MCF 10A (cell line): ENCODE data around the gene RDM1. TPM values are rescaled to one million over a fixed set of nuclear protein-coding genes. Genes with fewer than 3 reads are reported as not detected.

Source experiments
- BruUV-seq: library from RNA; stranded (reverse); fragments of 400-500 nt; replicated peaks from 2 replicates; lab custom pipeline; 2021; lab: Mats Ljungman, UMichigan
- CTCF ChIA-PET: fragments of 300-600 bp; sonication (Branson Sonifier 250); formaldehyde crosslinking; extraction: SDS; loops from one replicate; lab custom pipeline; 2021; ENCODE audit warnings: antibody characterized with exemption, inconsistent platforms; lab: Yijun Ruan, JAX
- POLR2A ChIA-PET: fragments of 300-600, 350-650 bp; sonication (Branson Sonifier 250); formaldehyde crosslinking; extraction: SDS; loops from one replicate; lab custom pipeline; 2020; ENCODE audit warnings: antibody characterized with exemption, inconsistent platforms; lab: Yijun Ruan, JAX
- DNase-seq: peaks from one replicate; pipeline ENCODE4 v3.0.0-alpha.2; 2018; ENCODE audit not compliant: unreplicated experiment
- H3K27ac Mint-ChIP-seq: one replicate; pipeline ENCODE4 v1.8.0; 2022; ENCODE audit warnings: mild to moderate bottlenecking, low read depth, mixed read lengths; ENCODE audit not compliant: unreplicated experiment
- H3K27me3 Mint-ChIP-seq: one replicate; pipeline ENCODE4 v1.8.0; 2022; ENCODE audit warnings: mixed read lengths; ENCODE audit not compliant: insufficient read depth, unreplicated experiment
- H3K36me3 Mint-ChIP-seq: one replicate; pipeline ENCODE4 v1.8.0; 2022; ENCODE audit warnings: mild to moderate bottlenecking, moderate library complexity, mixed read lengths; ENCODE audit not compliant: insufficient read depth, unreplicated experiment
- H3K4me1 Mint-ChIP-seq: one replicate; pipeline ENCODE4 v1.8.0; 2022; ENCODE audit warnings: mixed read lengths; ENCODE audit not compliant: insufficient read depth, unreplicated experiment
- H3K4me3 Mint-ChIP-seq: one replicate; pipeline ENCODE4 v1.8.0; 2022; ENCODE audit warnings: mild to moderate bottlenecking, moderate library complexity, mixed read lengths; ENCODE audit not compliant: unreplicated experiment
- H3K9me3 Mint-ChIP-seq: one replicate; pipeline ENCODE4 v1.8.0; 2022; ENCODE audit warnings: mixed read lengths; ENCODE audit not compliant: unreplicated experiment
- CTCF ChIP-seq: fragments of 200-600 bp; IDR thresholded peaks from one replicate; pipeline ENCODE4 v1.8.0; 2022; ENCODE audit warnings: antibody characterized with exemption, mild to moderate bottlenecking; ENCODE audit not compliant: unreplicated experiment
- intact Hi-C: fragments of 100-400 bp; cut with micrococcal nuclease; formaldehyde crosslinking; loops from 2 replicates; pipeline ENCODE4 v1.14.1; 2022
- total RNA-seq: library from RNA; stranded (reverse); gene quantifications from 2 replicates; pipeline ENCODE4 v1.2.3, GENCODE V29; 2022

The RDM1 gene
- total RNA-seq, 1 experiment from 2014 or later = 2.6 TPM

- TF ChIP-seq CTCF = no peak
- H3K4me1 Mint-ChIP-seq = peaks cover 7% of the 10 kb centered on the region
- no peak overlapping the region for H3K27ac Mint-ChIP-seq
- no peaks in the 10 kb centered on the region for H3K27me3 Mint-ChIP-seq
- DNase-seq = peak; percentile 18
- H3K4me3 Mint-ChIP-seq = no peak overlapping the region
- no peaks in the 10 kb centered on the region for H3K9me3 Mint-ChIP-seq
- H3K36me3 Mint-ChIP-seq = no peaks in the 10 kb centered on the region
- CTCF ChIA-PET = interaction anchor here (0.6 to 9.9 kb wide), 5 partner anchors 29 to 510 kb away, joined by 3 to 284 read pairs (median 3); no protein-coding TSS in a partner anchor
- POLR2A ChIA-PET = interaction anchor here (0.6 to 1.1 kb wide), 8 partner anchors 17 to 509 kb away, joined by 3 to 4 read pairs (median 3); no protein-coding TSS in a partner anchor
- no TSS peak for BruUV-seq
- intact Hi-C loops = no loop called here
Observed at GRCh38 chr17:35973333-35974260, 43.0 kb upstream of the RDM1 start.

GRCh38 chr17:35972945-35973332 lies 42.4 kb upstream of the RDM1 start:
- no peak overlapping the region for H3K4me3 Mint-ChIP-seq
- no peak overlapping the region for H3K27ac Mint-ChIP-seq
- intact Hi-C loops = no loop called here
- no peaks in the 10 kb centered on the region for H3K27me3 Mint-ChIP-seq
- H3K9me3 Mint-ChIP-seq = no peaks in the 10 kb centered on the region
- POLR2A ChIA-PET = interaction anchor here (0.6 to 1.0 kb wide), 5 partner anchors 18 to 504 kb away, joined by 3 to 4 read pairs (median 3); no protein-coding TSS in a partner anchor
- TF ChIP-seq CTCF = no peak
- H3K4me1 Mint-ChIP-seq = peaks cover 7% of the 10 kb centered on the region
- H3K36me3 Mint-ChIP-seq = no peaks in the 10 kb centered on the region
- DNase-seq = no peak
- CTCF ChIA-PET = interaction anchor here (0.6 to 9.9 kb wide), 4 partner anchors 31 to 511 kb away, joined by 3 to 284 read pairs (median 4); no protein-coding TSS in a partner anchor
- BruUV-seq = no TSS peak

GRCh38 chr17:35972535-35972934 lies 42.0 kb upstream of the RDM1 start:
- H3K4me1 Mint-ChIP-seq = peaks cover 7% of the 10 kb centered on the region
- ChIA-PET CTCF (interaction anchor here (0.6 to 9.9 kb wide), 2 partner anchors 31 to 175 kb away, joined by 4 to 284 read pairs; no protein-coding TSS in a partner anchor), POLR2A (interaction anchor here (0.7 to 1.0 kb wide), 2 partner anchors 175 to 176 kb away, joined by 3 read pairs; no protein-coding TSS in a partner anchor)
- no peak for DNase-seq
- no peaks in the 10 kb centered on the region for H3K27me3 Mint-ChIP-seq
- no peak overlapping the region for H3K27ac Mint-ChIP-seq
- no peak overlapping the region for H3K4me3 Mint-ChIP-seq
- intact Hi-C loops = no loop called here
- H3K36me3 Mint-ChIP-seq = no peaks in the 10 kb centered on the region
- H3K9me3 Mint-ChIP-seq = no peaks in the 10 kb centered on the region
- BruUV-seq = no TSS peak
- TF ChIP-seq CTCF = no peak

- POLR2A ChIA-PET = no interaction called here
- Mint-ChIP-seq H3K4me3 (no peak overlapping the region), H3K27ac (no peak overlapping the region), H3K9me3 (no peaks in the 10 kb centered on the region), H3K4me1 (peaks cover 7% of the 10 kb centered on the region), H3K36me3 (no peaks in the 10 kb centered on the region), H3K27me3 (no peaks in the 10 kb centered on the region)
- intact Hi-C loops = no loop called here
- CTCF ChIA-PET = interaction anchor here (1.1 to 9.9 kb wide), 2 partner anchors 175 to 504 kb away, joined by 3 to 284 read pairs; no protein-coding TSS in a partner anchor
- no TSS peak for BruUV-seq
- DNase-seq = no peak
- TF ChIP-seq CTCF = no peak
Observed at GRCh38 chr17:35972066-35972465, 41.5 kb upstream of the RDM1 start.
